ACHN (cell line): Measurements from ENCODE around the gene RBM43.

Experiments used
- DNase-seq: peaks from one replicate; pipeline ENCODE4 v3.0.0-alpha.2; 2015
- in situ Hi-C: cut with HindIII; loops from 2 replicates; pipeline ENCODE4 v1.10.0; 2017; ENCODE audit warnings: low sequenced_read_pairs, low pct_ligation_motif_present, low pct_unique_long_range_greater_than_20kb

Gene RBM43

GRCh38 chr2:151275291-151275690, 13.6 kb upstream of the RBM43 start:
- in situ Hi-C loops: no loop called here

GRCh38 chr2:151271824-151272223, 10.2 kb upstream of the RBM43 start:
- no peak for DNase-seq
- in situ Hi-C loops: no loop called here

More at GRCh38 chr2:151275291-151275690, 13.6 kb upstream of the RBM43 start:
- no peak for DNase-seq

GRCh38 chr2:151269798-151270568, 8.3 kb upstream of the RBM43 start:
- no peak for DNase-seq
- in situ Hi-C loops: no loop called here

- no peak for DNase-seq
- in situ Hi-C loops: no loop called here
Observed at GRCh38 chr2:151268085-151268484, 6.4 kb upstream of the RBM43 start.

GRCh38 chr2:151267537-151267936, 5.9 kb upstream of the RBM43 start:
- no peak for DNase-seq
- in situ Hi-C loops: no loop called here

GRCh38 chr2:151265991-151266390, 4.3 kb upstream of the RBM43 start:
- in situ Hi-C loops: no loop called here
- no peak for DNase-seq

- peak; percentile 40 for DNase-seq
- in situ Hi-C loops: no loop called here
Observed at GRCh38 chr2:151264157-151264825, 2.6 kb upstream of the RBM43 start.

- in situ Hi-C loops: no loop called here
- no peak for DNase-seq
Observed at GRCh38 chr2:151262629-151263028, 966 bp upstream of the RBM43 start.

GRCh38 chr2:151261977-151262291, 271 bp upstream of the RBM43 start:
- no peak for DNase-seq
- in situ Hi-C loops: no loop called here

- DNase-seq: peak; percentile 47
- in situ Hi-C loops: no loop called here
Observed at GRCh38 chr2:151260573-151261230, 961 bp downstream of the RBM43 start.

- in situ Hi-C loops: no loop called here
- DNase-seq: peak; percentile 13
Observed at GRCh38 chr2:151258121-151258520, 3.5 kb downstream of the RBM43 start.

GRCh38 chr2:151252646-151253045, 9.0 kb downstream of the RBM43 start:
- in situ Hi-C loops: no loop called here
- DNase-seq: no peak

- in situ Hi-C loops: no loop called here
- no peak for DNase-seq
Observed at GRCh38 chr2:151251012-151251411, 10.7 kb downstream of the RBM43 start.

- in situ Hi-C loops: no loop called here
Observed at GRCh38 chr2:151247432-151247831, 14.2 kb downstream of the RBM43 start.

GRCh38 chr2:151246152-151246551, 15.5 kb downstream of the RBM43 start:
- in situ Hi-C loops: no loop called here
- DNase-seq: no peak

More at GRCh38 chr2:151247432-151247831, 14.2 kb downstream of the RBM43 start:
- DNase-seq: no peak

- in situ Hi-C loops: no loop called here
- DNase-seq: no peak
Observed at GRCh38 chr2:151243468-151243867, 18.2 kb downstream of the RBM43 start.

GRCh38 chr2:151241224-151241623, 20.4 kb downstream of the RBM43 start:
- in situ Hi-C loops: no loop called here
- no peak for DNase-seq

- no peak for DNase-seq
- in situ Hi-C loops: no loop called here
Observed at GRCh38 chr2:151240433-151240832, 21.2 kb downstream of the RBM43 start.

- no peak for DNase-seq
- in situ Hi-C loops: no loop called here
Observed at GRCh38 chr2:151239624-151240023, 22.0 kb downstream of the RBM43 start.
